BJ (cell line): ENCODE data around the gene TRIAP1. TPM values are rescaled to one million over a fixed set of nuclear protein-coding genes. Genes with fewer than 3 reads are reported as not detected.

Experiments used
- CTCF ChIA-PET: fragments of 350-600 bp; formaldehyde crosslinking; extraction: SDS; loops from one replicate; lab custom pipeline; 2021; ENCODE audit warnings: antibody characterized with exemption, inconsistent platforms; lab: Yijun Ruan, JAX
- POLR2A ChIA-PET: fragments of 300-600 bp; sonication (Branson Sonifier 250); formaldehyde crosslinking; extraction: SDS; loops from one replicate; lab custom pipeline; 2021; ENCODE audit warnings: antibody characterized with exemption; lab: Charles Lee
- DNase-seq: peaks from one replicate; pipeline ENCODE4 v3.0.0-alpha.2; 2011; ENCODE audit warnings: low read depth
- H3K27me3 ChIP-seq: 2 replicates; pipeline ENCODE4 v1.6.0; 2011; ENCODE audit warnings: low read length; ENCODE audit not compliant: control insufficient read depth, insufficient read depth
- H3K36me3 ChIP-seq: 2 replicates; pipeline ENCODE4 v1.5.1; 2011; ENCODE audit warnings: low read length; ENCODE audit not compliant: control insufficient read depth, insufficient read depth
- H3K4me3 ChIP-seq: 2 replicates; pipeline ENCODE4 v1.5.1; 2011; ENCODE audit warnings: low read depth, mild to moderate bottlenecking, control low read depth, low read length
- polyA plus RNA-seq: library from polyadenylated mRNA; depleted of rRNA; stranded (reverse); fragments of >200 nt; gene quantifications from 2 replicates; pipeline ENCODE4 v1.2.3, GENCODE V29; 2011
- TF ChIP-seq, protein P1 (sequence below): IDR thresholded peaks from 2 replicates; pipeline ENCODE4 v1.5.1; 2011; ENCODE audit warnings: low read depth, mild to moderate bottlenecking, control low read depth, inconsistent platforms, low read length, moderate library complexity; ENCODE audit not compliant: insufficient read depth

The TRIAP1 gene
- polyA plus RNA-seq, 1 experiment: 24.7 TPM

DNA sequence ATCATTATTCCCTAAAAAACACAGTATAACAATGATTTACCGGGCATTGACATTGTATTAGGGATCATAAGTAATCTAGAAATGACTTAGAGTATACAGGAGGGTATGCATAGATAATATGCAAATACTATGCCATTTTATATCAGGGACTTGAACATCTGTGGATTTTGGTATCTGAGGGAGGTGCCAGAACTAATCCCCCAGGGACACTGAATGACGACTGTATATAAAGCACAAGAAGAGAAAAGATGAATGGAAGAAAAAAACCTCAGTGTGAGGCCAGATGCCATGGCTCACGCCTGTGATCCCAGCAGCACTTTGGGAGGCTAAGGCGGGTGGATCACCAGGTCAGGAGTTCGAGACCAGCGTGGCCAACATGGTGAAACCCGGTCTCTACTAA lies 33.8 kb downstream of the TRIAP1 start:
- DNase-seq: no peak
- H3K36me3 ChIP-seq: no peaks in the 10 kb centered on the region
- POLR2A ChIA-PET: no interaction called here
- H3K4me3 ChIP-seq: no peak overlapping the region
- TF ChIP-seq, protein P1, sequence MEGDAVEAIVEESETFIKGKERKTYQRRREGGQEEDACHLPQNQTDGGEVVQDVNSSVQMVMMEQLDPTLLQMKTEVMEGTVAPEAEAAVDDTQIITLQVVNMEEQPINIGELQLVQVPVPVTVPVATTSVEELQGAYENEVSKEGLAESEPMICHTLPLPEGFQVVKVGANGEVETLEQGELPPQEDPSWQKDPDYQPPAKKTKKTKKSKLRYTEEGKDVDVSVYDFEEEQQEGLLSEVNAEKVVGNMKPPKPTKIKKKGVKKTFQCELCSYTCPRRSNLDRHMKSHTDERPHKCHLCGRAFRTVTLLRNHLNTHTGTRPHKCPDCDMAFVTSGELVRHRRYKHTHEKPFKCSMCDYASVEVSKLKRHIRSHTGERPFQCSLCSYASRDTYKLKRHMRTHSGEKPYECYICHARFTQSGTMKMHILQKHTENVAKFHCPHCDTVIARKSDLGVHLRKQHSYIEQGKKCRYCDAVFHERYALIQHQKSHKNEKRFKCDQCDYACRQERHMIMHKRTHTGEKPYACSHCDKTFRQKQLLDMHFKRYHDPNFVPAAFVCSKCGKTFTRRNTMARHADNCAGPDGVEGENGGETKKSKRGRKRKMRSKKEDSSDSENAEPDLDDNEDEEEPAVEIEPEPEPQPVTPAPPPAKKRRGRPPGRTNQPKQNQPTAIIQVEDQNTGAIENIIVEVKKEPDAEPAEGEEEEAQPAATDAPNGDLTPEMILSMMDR: no peak
- CTCF ChIA-PET: interaction anchor here (0.8 kb wide), 1 partner anchor 18 kb away, joined by 3 read pairs; no protein-coding TSS in a partner anchor
- no peaks in the 10 kb centered on the region; the same call in 1 of the 2 replicates for H3K27me3 ChIP-seq

DNA sequence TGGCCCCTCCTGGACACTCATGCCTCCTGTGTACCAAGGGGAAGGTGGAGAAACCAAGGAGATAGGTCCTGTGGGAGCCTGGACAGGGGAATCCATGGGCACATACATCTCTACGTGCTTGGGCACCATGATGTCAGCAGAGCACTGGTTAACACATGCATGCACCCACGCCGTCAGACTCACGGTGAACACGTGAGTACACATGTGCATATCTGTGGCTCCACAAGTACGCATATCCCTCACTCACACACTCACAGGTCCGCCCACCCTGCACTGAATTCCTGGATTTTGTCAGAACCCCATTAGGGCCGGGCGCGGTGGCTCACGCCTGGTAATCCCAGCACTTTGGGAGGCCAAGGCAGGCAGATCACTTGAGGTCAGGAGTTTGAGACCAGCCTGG lies 37.4 kb downstream of the TRIAP1 start:
- Histone ChIP-seq H3K4me3 (no peak overlapping the region), H3K27me3 (no peaks in the 10 kb centered on the region; the same call in none of the 2 replicates), H3K36me3 (no peaks in the 10 kb centered on the region)
- TF ChIP-seq, protein P1: no peak
- POLR2A ChIA-PET: no interaction called here
- no peak for DNase-seq
- CTCF ChIA-PET: interaction anchor here (1.0 to 1.2 kb wide), 2 partner anchors 21 kb away, joined by 3 read pairs; no protein-coding TSS in a partner anchor

DNA sequence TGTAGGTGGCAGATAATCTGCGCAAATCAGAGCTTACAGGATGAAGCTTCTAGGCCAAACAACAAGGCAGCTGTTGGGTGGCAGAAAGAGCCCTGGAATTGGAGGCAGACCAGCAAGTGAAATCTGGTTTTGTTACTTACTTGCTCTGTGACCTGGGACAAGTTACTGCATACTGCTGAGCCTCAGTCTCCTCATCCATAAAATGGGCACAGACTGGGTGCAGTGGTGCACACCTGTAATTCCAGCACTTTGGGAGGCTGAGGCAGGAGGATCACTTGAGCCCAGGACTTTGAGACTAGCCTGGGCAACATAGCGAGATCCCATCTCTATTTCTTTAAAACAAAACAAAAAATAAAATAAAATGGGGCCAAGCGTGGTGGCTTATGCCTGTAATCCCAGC lies 39.6 kb downstream of the TRIAP1 start:
- no peak for DNase-seq
- Histone ChIP-seq H3K27me3 (peaks cover 2% of the 10 kb centered on the region), H3K36me3 (no peaks in the 10 kb centered on the region), H3K4me3 (no peak overlapping the region)
- CTCF ChIA-PET: no interaction called here
- TF ChIP-seq, protein P1: no peak
- POLR2A ChIA-PET: no interaction called here

- DNase-seq: no peak
- POLR2A ChIA-PET: no interaction called here
- H3K36me3 ChIP-seq: no peaks in the 10 kb centered on the region
- CTCF ChIA-PET: no interaction called here
- TF ChIP-seq, protein P1: no peak
- H3K4me3 ChIP-seq: no peak overlapping the region
- H3K27me3 ChIP-seq: peaks cover 2% of the 10 kb centered on the region
Observed at GRCh38 chr12:120406069-120406468, 40.1 kb downstream of the TRIAP1 start.

DNA sequence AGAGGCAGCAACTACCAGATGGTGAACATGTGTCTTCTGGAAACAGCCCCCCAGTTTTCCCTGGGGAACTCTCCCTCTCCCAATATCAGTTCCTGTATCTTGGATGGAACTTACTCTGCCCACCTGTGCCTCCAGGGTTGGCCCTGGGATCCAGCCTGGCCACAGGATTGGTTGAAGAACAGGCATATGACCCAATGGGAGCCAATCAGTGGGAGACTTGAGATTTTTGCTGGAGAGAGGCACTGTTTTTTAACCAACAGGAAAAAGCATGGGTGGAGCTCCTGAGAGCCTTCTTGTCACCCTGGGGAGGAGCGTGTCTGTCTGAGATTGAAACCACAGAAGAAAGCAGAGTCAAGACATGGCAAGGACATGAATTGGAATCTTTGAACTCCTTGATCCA lies 41.9 kb downstream of the TRIAP1 start:
- CTCF ChIA-PET: interaction anchor here (0.6 kb wide), 1 partner anchor 27 kb away, joined by 3 read pairs; no protein-coding TSS in a partner anchor
- Histone ChIP-seq H3K4me3 (no peak overlapping the region), H3K27me3 (peaks cover 2% of the 10 kb centered on the region), H3K36me3 (no peaks in the 10 kb centered on the region)
- TF ChIP-seq, protein P1: no peak
- POLR2A ChIA-PET: no interaction called here
- DNase-seq: no peak
